ENCODE data around the gene SPOUT1.

SPOUT1 gene

DNA sequence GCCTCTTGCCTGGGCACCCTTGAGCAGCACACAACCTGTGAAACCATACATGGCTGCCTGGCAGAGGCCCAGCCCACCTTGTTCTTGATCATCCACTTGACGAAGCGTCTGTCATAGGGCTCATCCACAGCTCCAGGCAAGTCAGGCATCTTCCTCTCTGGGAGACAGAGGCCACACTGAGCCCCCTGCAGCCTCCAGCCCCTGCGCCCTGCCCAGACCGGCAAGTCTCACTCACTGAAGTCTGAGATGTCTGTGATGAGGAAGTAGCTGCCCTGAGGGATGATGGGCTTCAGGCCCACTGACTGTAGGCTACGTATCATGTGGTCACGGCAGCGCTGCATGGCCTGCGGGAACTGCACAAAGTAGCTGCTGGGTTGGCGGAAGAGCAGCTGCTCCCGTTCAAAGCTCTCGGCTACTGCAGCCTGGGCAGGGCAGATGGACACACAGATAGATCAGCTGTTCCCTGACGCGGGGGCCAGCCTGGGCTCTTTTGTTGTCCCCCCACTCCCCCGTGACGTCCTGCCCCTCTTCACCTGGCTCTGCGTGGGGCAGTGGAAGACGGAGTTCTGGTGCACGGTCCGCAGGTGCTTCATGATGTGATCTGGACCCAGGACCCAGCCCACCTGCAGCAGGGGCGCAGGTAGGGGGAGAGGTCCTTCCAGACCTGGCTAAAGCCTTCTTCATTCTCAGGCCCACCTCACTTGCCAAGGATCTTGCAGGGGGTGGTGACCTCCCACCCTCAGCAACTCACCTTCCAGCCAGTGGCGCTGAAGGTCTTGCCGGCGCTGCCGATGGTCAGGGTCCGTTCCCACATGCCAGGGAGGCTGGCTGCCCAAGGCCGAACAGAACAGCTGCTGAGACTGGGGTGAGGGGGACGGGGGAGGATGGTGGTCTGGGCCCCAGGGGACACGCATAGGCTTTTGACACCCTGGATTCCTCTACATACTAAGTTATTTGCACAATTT, 5.9 kb upstream of the SPOUT1 start:
- no peak for DNase-seq

DNA sequence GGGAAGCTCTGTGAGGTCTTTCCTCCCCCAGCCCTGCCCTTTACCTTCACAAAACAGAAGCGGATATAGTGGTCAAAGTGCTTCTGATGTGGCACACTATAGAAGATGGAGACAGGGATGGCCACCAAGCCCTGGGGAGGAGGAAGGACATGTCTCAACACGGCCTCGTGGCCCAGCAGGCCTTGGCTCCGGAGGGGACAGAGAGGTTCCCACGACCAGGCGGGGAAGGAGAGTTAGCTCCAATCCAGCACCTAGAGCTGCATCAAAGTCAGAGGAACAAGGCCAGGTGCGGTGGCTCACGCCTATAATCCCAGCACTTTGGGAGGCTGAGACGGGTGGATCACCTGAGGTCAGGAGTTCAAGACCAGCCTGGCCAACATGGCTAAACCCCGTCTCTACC, 4.1 kb upstream of the SPOUT1 start:
- no peak for DNase-seq

- no peak for DNase-seq
Observed at GRCh38 chr9:128828719-128829452, 708 bp downstream of the SPOUT1 start.

DNA sequence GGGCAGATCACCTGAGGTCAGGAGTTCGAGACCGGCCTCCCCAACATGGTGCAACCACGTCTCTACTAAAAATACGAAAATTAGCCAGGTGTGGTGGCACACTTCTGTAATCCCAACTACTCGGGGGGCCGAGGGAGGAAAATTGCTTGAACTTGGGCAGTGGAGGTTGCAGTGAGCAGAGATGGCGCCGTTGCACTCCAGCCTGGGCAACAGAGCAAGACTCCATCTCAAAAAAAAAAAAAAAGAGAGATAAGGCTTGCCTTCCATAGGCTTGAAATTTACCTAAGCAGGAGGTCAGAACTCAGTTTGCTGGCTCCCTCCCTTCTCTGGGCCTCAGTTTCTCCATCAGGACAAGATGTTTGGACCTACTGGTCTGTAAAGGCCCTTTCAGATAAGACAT, 1.3 kb downstream of the SPOUT1 start:
- DNase-seq = no peak

DNA sequence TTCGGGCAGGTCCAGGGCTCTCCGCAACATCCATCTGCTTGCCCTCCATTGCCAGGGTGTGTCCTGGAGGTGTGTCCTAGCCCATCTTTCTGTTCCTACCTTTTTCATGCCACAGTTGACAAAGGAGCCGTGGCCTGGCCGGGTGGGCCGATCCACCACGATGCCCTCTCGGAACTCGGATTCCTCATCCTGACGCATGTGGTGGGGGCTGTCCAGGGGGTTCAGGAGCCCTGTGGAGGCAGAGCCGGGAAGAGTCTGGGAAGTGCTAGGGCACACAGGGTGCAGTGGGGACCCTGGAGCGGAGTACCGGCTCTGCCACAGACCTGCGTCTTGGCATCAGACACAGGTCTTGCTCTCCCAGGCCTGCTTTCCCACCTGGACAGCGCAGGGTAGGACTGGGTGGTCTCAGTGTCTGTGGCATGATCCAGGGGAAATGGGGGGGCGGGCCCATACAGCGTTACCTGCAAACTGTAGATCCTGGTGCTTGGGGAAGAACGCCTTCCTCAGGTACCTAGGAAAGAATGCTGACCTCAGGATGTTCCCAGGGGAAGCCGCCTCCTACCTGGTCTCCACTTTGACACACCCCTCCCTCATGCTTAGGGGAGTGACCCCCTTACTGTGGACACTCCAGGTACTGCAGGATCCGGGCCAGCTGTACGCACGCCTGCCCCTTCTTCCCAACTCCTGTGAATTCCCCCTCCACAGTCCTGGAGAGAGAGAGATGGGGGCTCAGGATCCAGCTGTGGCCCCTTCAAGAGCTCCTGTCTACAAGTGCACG, 3.5 kb downstream of the SPOUT1 start:
- DNase-seq = no peak

DNA sequence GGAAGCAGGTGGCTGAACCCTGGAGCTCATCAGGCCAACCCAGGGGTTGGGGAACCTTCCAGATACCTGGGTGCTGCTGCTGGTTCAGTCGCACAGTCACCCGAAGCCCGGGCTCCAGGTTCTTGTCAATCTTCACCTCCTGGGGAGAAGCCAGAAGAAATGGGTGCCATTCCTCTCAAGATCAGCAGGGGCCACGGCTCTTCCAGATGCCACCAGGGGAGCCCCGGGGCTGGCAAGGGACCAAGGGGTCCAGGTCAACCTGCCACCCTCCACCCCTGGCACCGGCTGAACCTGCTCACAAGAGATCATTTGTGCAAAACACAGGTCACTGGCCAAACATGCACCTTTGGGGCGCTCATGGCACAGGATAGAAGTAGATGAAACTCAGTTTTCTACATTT, 4.7 kb downstream of the SPOUT1 start:
- DNase-seq = no peak

GRCh38 chr9:128823903-128824406, 5.6 kb downstream of the SPOUT1 start:
- DNase-seq = no peak

DNA sequence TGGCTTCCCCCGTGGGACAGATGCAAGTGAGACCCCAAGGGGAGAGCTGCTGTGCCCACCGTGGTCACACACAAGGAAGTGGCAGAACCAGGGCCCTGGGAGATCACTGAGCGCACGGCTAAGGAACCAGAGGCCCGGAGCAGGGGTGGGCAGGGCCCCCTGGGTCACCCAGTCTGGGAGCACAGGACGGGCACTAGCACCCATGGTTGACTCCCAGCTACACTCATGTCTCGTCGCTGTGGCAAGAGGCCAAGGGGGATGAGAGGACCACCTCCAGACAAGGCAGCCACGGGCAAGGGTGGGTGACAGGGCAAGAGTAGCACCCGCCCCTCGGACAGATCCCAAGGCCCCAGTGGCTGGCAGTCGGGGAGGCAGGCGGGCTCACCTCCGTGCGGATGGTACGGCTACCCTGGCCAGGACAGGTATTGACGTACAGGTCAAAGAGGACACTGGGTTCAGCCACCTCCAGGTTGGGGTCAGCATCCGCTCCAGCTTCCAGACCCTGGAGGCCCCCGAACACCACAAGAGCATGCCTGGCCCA, 6.2 kb downstream of the SPOUT1 start:
- no peak for DNase-seq

DNA sequence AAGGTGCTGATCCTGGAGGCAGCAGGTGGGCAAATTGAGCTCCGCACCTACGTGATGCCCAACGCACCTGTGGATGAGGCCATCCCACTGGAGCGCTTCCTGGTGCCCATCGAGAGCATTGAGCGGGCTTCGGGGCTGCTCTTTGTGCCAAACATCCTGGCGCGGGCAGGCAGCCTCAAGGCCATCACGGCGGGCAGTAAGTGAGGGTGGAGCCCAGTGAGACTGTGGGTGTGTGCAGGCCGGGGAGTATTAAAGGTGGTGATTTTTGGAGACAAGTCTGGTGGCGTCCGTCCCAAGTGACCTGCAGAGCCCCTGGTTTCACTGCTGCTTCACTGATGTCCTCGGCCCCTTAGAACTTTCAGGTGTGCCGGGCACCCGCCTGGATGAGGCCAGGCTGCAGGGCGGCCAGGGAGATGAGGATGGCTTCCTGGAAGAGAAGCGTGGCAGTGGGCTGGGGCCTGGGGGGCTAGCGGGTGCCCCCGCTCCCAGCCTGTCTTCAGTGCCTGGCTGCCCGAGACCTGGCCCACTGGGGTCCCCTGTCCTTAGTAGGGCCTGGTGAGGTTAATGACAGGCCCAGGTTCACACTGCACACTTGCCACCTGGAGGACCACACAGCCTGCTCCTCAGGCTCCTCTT, 7.1 kb downstream of the SPOUT1 start:
- no peak for DNase-seq

DNA sequence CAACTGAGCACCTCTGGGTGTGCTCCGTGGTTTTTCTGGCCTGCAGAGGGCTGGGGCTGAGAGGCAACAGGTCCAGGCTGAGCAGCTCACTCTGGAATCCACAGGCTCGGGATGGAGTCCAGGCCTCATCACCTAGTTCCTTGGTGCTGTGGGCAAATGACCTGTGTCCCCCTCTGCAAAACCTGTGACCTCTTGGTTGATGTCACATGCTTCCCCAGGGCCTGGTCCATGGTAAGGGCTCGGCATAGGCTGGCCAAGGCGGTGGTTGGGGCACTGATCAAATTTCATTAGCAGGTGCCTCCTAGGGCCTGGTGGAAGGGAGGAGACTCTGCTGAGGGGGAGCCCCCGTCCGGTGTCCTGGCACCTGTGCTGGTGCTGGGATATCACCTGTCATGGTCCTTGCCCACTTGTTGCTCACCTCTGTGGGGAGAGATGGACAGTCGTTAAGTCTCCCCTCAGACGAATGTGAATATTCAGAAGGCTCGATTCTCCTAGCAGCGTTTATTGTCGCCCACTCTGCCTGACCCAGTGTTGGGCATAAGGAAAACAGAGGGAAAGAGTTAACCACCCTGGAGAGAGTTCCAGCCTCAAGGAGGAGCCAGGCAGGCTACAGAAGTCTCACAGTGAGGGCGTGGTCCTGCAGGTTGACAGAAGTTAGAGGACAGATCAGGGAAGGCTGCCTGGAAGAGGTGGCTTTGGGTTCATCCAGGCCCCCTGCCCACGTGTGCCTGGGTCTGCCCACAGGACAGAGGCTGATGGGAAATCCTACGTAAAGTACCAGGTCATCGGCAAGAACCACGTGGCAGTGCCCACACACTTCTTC, 7.8 kb downstream of the SPOUT1 start:
- DNase-seq = no peak

DNA sequence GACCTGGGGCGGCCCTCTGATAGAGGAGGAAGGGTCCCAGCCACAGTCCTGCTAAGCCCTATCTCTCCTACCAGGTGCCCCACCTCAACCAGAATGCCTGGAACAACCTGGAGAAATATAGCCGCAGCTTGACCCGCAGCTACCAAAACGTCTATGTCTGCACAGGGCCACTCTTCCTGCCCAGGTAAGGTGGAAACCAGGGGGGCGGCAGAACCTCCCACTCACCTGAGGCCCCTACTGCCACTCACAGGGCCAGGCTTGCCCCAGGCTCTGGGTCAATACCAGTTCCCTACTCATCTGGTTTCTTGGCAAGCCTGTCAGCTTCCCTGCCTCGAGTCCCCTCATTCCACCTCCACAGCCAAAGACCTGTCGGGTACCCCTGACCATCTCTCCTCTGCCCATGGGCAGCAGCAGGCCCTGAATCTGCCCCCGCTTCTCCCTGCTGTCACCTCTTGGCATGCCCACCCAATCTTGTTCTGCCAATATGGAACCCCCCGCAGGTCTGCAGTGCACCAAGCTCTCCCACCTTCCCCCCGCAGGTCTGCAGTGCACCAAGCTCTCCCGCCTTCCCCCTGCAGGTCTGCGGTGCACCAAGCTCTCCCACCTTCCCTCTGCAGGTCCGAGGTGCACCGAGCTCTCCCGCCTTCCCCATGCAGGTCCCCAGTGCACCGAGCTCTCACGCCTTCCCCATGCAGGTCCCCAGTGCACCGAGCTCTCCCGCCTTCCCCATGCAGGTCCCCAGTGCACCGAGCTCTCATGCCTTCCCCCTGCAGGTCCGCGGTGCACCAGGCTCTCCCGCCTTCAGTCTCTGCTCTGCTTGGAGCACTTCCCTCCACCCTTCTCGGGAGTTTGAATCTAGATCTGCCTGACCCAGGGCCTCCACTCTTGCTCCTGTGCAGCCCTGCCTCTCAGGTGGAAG, 8.7 kb downstream of the SPOUT1 start:
- no peak for DNase-seq

DNA sequence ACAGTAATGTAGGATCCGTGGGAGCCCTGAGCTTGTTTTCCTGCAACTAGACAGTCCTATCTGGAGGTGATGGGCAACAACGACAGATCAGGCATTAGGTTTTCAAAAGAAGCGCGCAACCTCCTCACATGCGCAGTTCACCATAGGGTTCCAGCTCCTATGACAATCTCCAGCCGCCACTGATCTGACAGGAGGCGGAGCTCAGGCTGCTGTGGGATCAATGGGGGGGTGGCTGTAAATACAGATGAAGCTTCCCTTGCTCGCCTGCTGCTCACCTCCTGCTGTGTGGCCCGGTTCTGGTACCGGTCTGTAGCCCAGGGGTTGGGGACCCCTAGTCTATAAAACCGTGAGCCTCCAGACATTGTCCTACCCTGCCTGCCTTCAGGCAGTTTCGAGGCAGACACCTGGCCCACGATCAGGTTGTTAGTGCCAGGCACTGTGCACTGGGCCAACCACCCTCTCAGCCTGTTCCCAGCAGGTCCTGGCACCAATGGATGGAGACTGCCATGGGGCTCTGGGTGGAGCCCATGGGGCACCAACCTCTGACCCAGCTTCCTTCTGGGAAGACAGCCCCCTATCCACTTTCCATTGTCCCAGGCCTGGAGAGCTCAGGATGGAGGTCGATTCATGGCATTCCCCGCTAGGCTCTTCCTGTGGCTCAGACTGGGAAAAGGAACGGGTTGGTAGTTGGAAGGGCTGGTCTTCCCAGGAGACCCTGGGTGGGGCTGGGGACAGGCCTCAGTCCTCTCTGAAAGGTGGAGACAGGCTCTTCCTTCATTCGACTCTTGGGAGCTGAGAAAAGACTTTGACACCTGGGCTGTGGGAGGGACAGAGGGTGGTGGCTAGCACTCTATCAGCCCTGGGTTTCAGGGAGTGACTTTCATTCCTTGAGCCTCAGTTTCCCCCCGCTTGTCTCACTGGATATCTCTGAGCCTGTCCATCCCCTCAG, 9.6 kb downstream of the SPOUT1 start:
- DNase-seq = no peak

GRCh38 chr9:128818839-128819715, 10.5 kb downstream of the SPOUT1 start:
- peak; percentile 18 to 21 for DNase-seq

GRCh38 chr9:128818099-128818838, 11.3 kb downstream of the SPOUT1 start, which contains the start of gene ENDOG:
Gene ENDOG, plus strand, starts transcription at chr9:128818500. Its CDS starts 185 bp downstream, at chr9:128818685.
- peak; percentile 98 for DNase-seq

GRCh38 chr9:128810873-128811272, 18.7 kb downstream of the SPOUT1 start:
- DNase-seq = no peak

GRCh38 chr9:128809831-128810230, 19.8 kb downstream of the SPOUT1 start:
- no peak for DNase-seq

GRCh38 chr9:128809036-128809599, 20.5 kb downstream of the SPOUT1 start:
- DNase-seq = no peak
